Stimulated activated memory B cell treated with anti-CD40 and anti-IgM and Interleukin-4, amounts not matched to agents 10 μg/mL and 1 μg/mL and 100 μg/mL, for 72 hours (primary cell): ENCODE results near the gene HS3ST5.

Experiments used
- ATAC-seq: fragments of 150-1000 bp; cut with Tn5 transposase; 2 replicates; pipeline ENCODE4 v1.10.0; 2021
- H3K27ac Mint-ChIP-seq: one replicate; pipeline ENCODE4 v1.8.0; 2022; ENCODE audit warnings: mild to moderate bottlenecking, mixed read lengths
- H3K27me3 Mint-ChIP-seq: one replicate; pipeline ENCODE4 v1.8.0; 2022; ENCODE audit warnings: mixed read lengths
- H3K36me3 Mint-ChIP-seq: one replicate; pipeline ENCODE4 v1.8.0; 2022; ENCODE audit warnings: mixed read lengths
- H3K4me1 Mint-ChIP-seq: one replicate; pipeline ENCODE4 v1.8.0; 2022; ENCODE audit warnings: mixed read lengths
- H3K4me3 Mint-ChIP-seq: one replicate; pipeline ENCODE4 v1.8.0; 2022; ENCODE audit warnings: mild to moderate bottlenecking, moderate library complexity, mixed read lengths
- H3K9me3 Mint-ChIP-seq: one replicate; pipeline ENCODE4 v1.8.0; 2022; ENCODE audit warnings: mixed read lengths

HS3ST5 gene

GRCh38 chr6:114142258-114142657 lies 200.6 kb downstream of the HS3ST5 start:
- H3K4me3 Mint-ChIP-seq, result no peak overlapping the region

DNA sequence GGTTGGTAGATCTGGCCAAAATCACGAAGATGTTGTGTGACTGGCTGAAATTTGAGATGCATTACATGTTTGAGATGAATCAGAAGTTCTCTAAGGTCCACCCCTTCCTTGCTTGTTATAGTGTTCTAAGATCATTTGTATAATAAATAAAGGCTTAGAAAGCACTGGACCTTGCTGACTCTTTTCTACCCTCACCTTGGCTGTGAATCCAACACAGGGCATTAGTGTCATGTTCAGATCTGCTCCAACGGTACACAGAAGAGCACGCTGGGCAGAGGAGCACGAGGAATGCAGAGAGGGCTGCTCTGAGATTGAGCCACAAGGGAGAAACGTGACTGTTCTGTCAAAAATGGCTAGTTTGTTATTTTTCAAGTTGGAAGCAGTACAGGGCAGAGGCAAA lies 202.4 kb downstream of the HS3ST5 start:
- Mint-ChIP-seq H3K27me3 (peaks cover 7% of the 10 kb centered on the region), H3K9me3 (peaks cover 2% of the 10 kb centered on the region), H3K4me3 (no peak overlapping the region), H3K4me1 (no peaks in the 10 kb centered on the region), H3K27ac (no peak overlapping the region), H3K36me3 (no peaks in the 10 kb centered on the region)
- ATAC-seq, result no peak

More at GRCh38 chr6:114142258-114142657, 200.6 kb downstream of the HS3ST5 start:
- Mint-ChIP-seq H3K36me3 (no peaks in the 10 kb centered on the region), H3K27ac (no peak overlapping the region), H3K27me3 (no peaks in the 10 kb centered on the region), H3K4me1 (no peaks in the 10 kb centered on the region), H3K9me3 (peaks cover 9% of the 10 kb centered on the region)
- ATAC-seq, result no peak

DNA sequence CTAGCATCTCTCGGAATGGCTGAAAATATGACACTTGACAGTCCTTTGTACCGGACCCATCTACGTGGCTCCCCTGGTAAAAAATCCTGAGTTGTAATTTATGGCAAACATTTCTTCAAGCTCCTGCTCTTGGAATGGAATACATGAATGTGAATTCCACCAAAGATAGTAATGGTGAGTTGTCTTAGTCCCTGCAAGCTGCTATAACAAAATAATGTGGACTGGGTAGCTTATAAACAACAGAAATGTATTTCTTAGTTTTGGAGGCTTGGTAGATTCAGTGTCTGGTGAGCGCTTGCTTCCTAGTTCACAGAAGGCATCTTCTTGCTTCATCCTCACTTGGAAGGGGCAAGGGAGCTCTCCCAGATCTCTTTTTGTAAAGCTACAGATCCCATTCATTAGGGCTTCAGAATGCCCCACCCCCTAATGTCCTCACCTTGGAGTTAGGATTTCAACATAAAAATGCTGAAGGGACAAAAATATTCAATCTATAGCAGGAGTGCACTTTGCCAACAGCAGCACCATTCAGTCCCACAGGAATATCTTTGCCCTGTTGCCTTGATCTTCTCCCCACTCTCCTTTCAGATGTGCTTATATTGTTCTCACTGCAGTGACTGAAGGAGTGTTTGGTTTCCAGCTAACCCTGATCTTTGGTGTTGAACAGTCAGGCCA lies 204.1 kb downstream of the HS3ST5 start:
- H3K4me1 Mint-ChIP-seq, result no peaks in the 10 kb centered on the region
- no peak overlapping the region for H3K4me3 Mint-ChIP-seq
- H3K27me3 Mint-ChIP-seq, result peaks cover 12% of the 10 kb centered on the region
- H3K9me3 Mint-ChIP-seq, result no peaks in the 10 kb centered on the region
- no peak for ATAC-seq
- H3K27ac Mint-ChIP-seq, result no peak overlapping the region
- H3K36me3 Mint-ChIP-seq, result no peaks in the 10 kb centered on the region

DNA sequence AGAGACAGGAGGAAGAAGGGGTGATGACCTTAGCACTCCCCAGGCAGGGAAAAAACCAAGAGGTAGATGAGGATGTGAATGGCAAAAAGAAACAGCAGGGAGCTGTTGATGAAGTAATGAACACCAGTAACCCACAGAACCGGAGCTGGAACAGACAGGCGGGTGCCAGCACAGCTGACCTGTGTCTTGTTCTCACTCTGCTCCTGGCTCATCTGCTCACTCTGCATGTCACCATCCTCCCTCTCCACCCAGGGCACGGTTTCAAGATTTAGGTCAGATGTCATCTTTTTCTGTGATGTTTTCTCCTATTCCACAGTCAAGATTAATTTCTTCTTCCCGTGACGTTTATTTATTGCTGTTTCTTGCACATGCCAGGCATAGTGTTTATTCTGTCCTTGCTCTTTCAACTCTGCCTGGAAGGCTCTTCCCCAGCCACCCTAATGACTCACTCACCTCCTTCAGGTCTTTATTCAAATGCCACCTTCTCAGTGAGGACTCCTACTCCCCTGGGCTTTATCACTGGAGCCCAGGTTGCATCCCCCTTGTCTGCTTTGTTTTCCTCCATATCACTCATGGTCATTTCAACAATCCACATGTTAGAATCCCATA lies 207.4 kb downstream of the HS3ST5 start:
- H3K27me3 Mint-ChIP-seq, result peaks cover 19% of the 10 kb centered on the region
- H3K36me3 Mint-ChIP-seq, result no peaks in the 10 kb centered on the region
- H3K4me3 Mint-ChIP-seq, result no peak overlapping the region
- no peak for ATAC-seq
- H3K9me3 Mint-ChIP-seq, result no peaks in the 10 kb centered on the region
- no peaks in the 10 kb centered on the region for H3K4me1 Mint-ChIP-seq
- no peak overlapping the region for H3K27ac Mint-ChIP-seq

DNA sequence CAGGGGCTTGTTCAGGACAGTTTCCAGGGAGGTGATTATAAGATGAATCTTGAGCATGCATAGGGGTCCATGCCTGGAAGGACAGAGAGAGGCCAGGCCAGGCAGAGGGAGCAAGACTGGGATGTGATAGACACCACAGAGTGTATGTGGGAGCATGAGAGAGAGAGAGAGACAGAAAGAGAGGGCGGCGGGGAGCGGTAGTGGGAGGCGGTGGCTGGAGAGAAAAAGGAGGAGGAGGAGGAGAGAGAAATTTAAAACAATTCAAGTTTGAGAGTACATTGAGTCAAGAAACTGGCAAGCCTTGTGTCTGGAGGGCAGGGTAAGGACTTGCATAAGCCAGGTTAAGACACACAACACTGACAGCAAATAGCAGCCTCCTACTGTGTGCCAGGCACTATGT lies 209.0 kb downstream of the HS3ST5 start:
- no peaks in the 10 kb centered on the region for H3K9me3 Mint-ChIP-seq
- no peak overlapping the region for H3K4me3 Mint-ChIP-seq
- ATAC-seq, result no peak
- no peak overlapping the region for H3K27ac Mint-ChIP-seq
- peaks cover 19% of the 10 kb centered on the region for H3K27me3 Mint-ChIP-seq
- H3K4me1 Mint-ChIP-seq, result no peaks in the 10 kb centered on the region
- H3K36me3 Mint-ChIP-seq, result no peaks in the 10 kb centered on the region

- no peak for ATAC-seq
- Mint-ChIP-seq H3K27ac (no peak overlapping the region), H3K9me3 (no peaks in the 10 kb centered on the region)
Observed at GRCh38 chr6:114131945-114132344, 210.9 kb downstream of the HS3ST5 start.

DNA sequence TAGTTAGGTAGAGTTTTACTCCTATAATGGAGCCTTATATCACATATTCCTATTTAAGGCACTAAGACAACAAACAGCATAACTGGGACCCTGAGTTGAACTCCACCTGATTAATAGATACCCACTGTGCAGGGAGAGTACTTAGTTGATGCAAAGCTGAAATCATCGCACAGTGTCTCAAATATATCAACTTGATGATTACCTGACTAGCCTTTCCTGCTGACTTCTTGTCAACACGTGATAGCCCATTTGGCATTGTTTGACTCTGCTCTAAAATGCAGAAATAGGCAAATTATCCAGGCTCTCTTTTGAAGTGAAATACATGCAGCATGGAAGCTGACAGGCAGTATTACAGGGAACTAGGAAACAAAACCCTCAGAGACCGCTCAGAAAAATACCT lies 217.2 kb downstream of the HS3ST5 start:
- H3K36me3 Mint-ChIP-seq, result no peaks in the 10 kb centered on the region
- peaks cover 6% of the 10 kb centered on the region for H3K27me3 Mint-ChIP-seq
- H3K9me3 Mint-ChIP-seq, result no peaks in the 10 kb centered on the region
- no peak for ATAC-seq
- H3K4me3 Mint-ChIP-seq, result no peak overlapping the region
- no peaks in the 10 kb centered on the region for H3K4me1 Mint-ChIP-seq
- H3K27ac Mint-ChIP-seq, result no peak overlapping the region

More at GRCh38 chr6:114131945-114132344, 210.9 kb downstream of the HS3ST5 start:
- no peak overlapping the region for H3K4me3 Mint-ChIP-seq
- H3K4me1 Mint-ChIP-seq, result no peaks in the 10 kb centered on the region
- no peaks in the 10 kb centered on the region for H3K36me3 Mint-ChIP-seq
- H3K27me3 Mint-ChIP-seq, result peaks cover 19% of the 10 kb centered on the region

GRCh38 chr6:114121913-114122662 lies 220.7 kb downstream of the HS3ST5 start:
- no peaks in the 10 kb centered on the region for H3K36me3 Mint-ChIP-seq
- H3K27ac Mint-ChIP-seq, result no peak overlapping the region
- peaks cover 6% of the 10 kb centered on the region for H3K27me3 Mint-ChIP-seq
- H3K4me3 Mint-ChIP-seq, result no peak overlapping the region
- peaks cover 2% of the 10 kb centered on the region for H3K9me3 Mint-ChIP-seq
- ATAC-seq, result no peak
- H3K4me1 Mint-ChIP-seq, result no peaks in the 10 kb centered on the region

- Mint-ChIP-seq H3K9me3 (peaks cover 2% of the 10 kb centered on the region), H3K27ac (no peak overlapping the region), H3K27me3 (peaks cover 6% of the 10 kb centered on the region), H3K36me3 (no peaks in the 10 kb centered on the region), H3K4me1 (no peaks in the 10 kb centered on the region), H3K4me3 (no peak overlapping the region)
- ATAC-seq, result no peak
Observed at GRCh38 chr6:114119056-114119455, 223.8 kb downstream of the HS3ST5 start.

- H3K27ac Mint-ChIP-seq, result no peak overlapping the region
- ATAC-seq, result no peak
- H3K4me1 Mint-ChIP-seq, result no peaks in the 10 kb centered on the region
- no peak overlapping the region for H3K4me3 Mint-ChIP-seq
- no peaks in the 10 kb centered on the region for H3K36me3 Mint-ChIP-seq
- peaks cover 2% of the 10 kb centered on the region for H3K9me3 Mint-ChIP-seq
- peaks cover 9% of the 10 kb centered on the region for H3K27me3 Mint-ChIP-seq
Observed at GRCh38 chr6:114115652-114116051, 227.2 kb downstream of the HS3ST5 start.

- no peak for ATAC-seq
- no peak overlapping the region for H3K4me3 Mint-ChIP-seq
Observed at GRCh38 chr6:114108119-114109002, 234.5 kb downstream of the HS3ST5 start.

GRCh38 chr6:114106020-114106419 lies 236.8 kb downstream of the HS3ST5 start:
- Mint-ChIP-seq H3K9me3 (no peaks in the 10 kb centered on the region), H3K4me1 (no peaks in the 10 kb centered on the region), H3K4me3 (no peak overlapping the region), H3K36me3 (no peaks in the 10 kb centered on the region), H3K27me3 (no peaks in the 10 kb centered on the region), H3K27ac (no peak overlapping the region)
- no peak for ATAC-seq

More at GRCh38 chr6:114108119-114109002, 234.5 kb downstream of the HS3ST5 start:
- H3K4me1 Mint-ChIP-seq, result no peaks in the 10 kb centered on the region
- H3K36me3 Mint-ChIP-seq, result no peaks in the 10 kb centered on the region
- H3K27ac Mint-ChIP-seq, result no peak overlapping the region
- H3K9me3 Mint-ChIP-seq, result no peaks in the 10 kb centered on the region
- peaks cover 9% of the 10 kb centered on the region for H3K27me3 Mint-ChIP-seq

DNA sequence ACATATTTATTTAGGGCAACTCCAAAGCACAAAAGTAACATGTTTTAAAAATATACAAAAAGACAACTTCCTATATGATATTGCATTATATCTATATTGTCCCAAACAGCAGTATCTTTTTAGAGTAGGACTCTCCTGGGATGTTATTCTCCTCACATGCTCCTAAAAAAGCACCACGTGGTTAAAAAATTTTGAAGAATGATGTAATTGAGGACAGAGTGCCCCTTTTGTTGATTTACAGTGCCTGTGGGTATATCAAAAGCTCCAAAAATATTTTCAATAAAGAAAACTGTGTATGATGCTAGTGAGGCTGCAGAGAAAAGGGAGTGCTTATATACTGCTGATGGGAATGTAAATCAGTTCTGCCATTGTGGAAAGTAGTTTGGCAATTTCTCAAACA lies 241.6 kb downstream of the HS3ST5 start:
- Mint-ChIP-seq H3K4me3 (no peak overlapping the region), H3K36me3 (no peaks in the 10 kb centered on the region), H3K4me1 (no peaks in the 10 kb centered on the region), H3K27me3 (no peaks in the 10 kb centered on the region), H3K9me3 (no peaks in the 10 kb centered on the region), H3K27ac (no peak overlapping the region)
- ATAC-seq, result no peak

GRCh38 chr6:114100215-114100994 lies 242.4 kb downstream of the HS3ST5 start:
- H3K9me3 Mint-ChIP-seq, result no peaks in the 10 kb centered on the region
- ATAC-seq, result no peak
- H3K4me3 Mint-ChIP-seq, result no peak overlapping the region
- no peaks in the 10 kb centered on the region for H3K36me3 Mint-ChIP-seq
- H3K4me1 Mint-ChIP-seq, result no peaks in the 10 kb centered on the region
- H3K27ac Mint-ChIP-seq, result no peak overlapping the region
- H3K27me3 Mint-ChIP-seq, result no peaks in the 10 kb centered on the region
